ENCODE measurements around the gene EIF3J.

DNA sequence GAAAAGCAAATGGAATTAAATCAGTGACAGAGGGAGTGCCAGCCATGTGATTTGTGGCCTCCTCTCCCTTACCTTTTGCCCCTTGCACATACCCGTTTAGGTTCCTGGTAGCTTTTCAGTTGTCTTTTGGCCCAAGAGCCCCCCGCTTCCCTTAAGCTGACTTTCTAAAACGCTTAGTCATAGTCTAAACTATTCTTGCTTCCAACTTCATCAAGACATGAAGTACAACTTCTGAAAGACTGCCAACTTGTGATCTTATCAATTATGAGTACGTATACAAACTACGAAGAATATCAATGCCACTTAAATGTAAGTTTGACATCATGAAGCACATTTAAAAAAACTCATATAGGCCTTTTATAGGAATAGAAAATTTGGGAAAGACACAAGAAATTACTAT is 61.9 kb downstream of the EIF3J start:
- TF ChIP-seq, protein P1, sequence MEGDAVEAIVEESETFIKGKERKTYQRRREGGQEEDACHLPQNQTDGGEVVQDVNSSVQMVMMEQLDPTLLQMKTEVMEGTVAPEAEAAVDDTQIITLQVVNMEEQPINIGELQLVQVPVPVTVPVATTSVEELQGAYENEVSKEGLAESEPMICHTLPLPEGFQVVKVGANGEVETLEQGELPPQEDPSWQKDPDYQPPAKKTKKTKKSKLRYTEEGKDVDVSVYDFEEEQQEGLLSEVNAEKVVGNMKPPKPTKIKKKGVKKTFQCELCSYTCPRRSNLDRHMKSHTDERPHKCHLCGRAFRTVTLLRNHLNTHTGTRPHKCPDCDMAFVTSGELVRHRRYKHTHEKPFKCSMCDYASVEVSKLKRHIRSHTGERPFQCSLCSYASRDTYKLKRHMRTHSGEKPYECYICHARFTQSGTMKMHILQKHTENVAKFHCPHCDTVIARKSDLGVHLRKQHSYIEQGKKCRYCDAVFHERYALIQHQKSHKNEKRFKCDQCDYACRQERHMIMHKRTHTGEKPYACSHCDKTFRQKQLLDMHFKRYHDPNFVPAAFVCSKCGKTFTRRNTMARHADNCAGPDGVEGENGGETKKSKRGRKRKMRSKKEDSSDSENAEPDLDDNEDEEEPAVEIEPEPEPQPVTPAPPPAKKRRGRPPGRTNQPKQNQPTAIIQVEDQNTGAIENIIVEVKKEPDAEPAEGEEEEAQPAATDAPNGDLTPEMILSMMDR (IDR thresholded peaks at IDR 0.05): no peak
- TF ChIP-seq EZH2 (IDR thresholded peaks at IDR 0.05): no peak
